OCI-LY7 (cell line): ENCODE results near the gene ISM1. TPM values are rescaled to one million over a fixed set of nuclear protein-coding genes. Genes with fewer than 3 reads are reported as not detected.

Experiments
- BruUV-seq: library from RNA; stranded (reverse); fragments of 400-500 nt; replicated peaks from 2 replicates; lab custom pipeline; 2021; lab: Mats Ljungman, UMichigan
- CTCF ChIA-PET: fragments of 300-600 bp; sonication (Branson Sonifier 250); formaldehyde crosslinking; loops from one replicate; lab custom pipeline; 2022; ENCODE audit warnings: antibody characterized with exemption; ENCODE audit not compliant: unreplicated experiment; lab: Charles Lee
- POLR2A ChIA-PET: fragments of 300-600 bp; sonication (Branson Sonifier 250); formaldehyde crosslinking; loops from one replicate; lab custom pipeline; 2022; ENCODE audit warnings: antibody characterized with exemption; lab: Charles Lee
- DNase-seq: peaks from one replicate; pipeline ENCODE4 v3.0.0-alpha.2; 2015; ENCODE audit warnings: low spot score
- H2AFZ ChIP-seq: fragments of 200-600 bp; sonication (generic), shearing (Covaris generic); 2 replicates; pipeline ENCODE4 v1.6.1; 2014; ENCODE audit warnings: mild to moderate bottlenecking, antibody characterized with exemption, low read length, moderate library complexity
- H3K27ac ChIP-seq: fragments of 200-600 bp; sonication (generic); 2 replicates; pipeline ENCODE4 v1.5.1; 2014; ENCODE audit warnings: mixed run types, low read depth, mild to moderate bottlenecking, moderate library complexity, low read length, inconsistent platforms; ENCODE audit not compliant: poor library complexity, severe bottlenecking
- H3K36me3 ChIP-seq: fragments of 200-600 bp; sonication (generic); 2 replicates; pipeline ENCODE4 v1.6.1; 2014; ENCODE audit warnings: mild to moderate bottlenecking, antibody characterized with exemption, low read length, moderate library complexity, mixed read lengths; ENCODE audit not compliant: insufficient read depth
- H3K4me1 ChIP-seq: fragments of 200-600 bp; sonication (generic); 2 replicates; pipeline ENCODE4 v1.5.1; 2014; ENCODE audit warnings: mild to moderate bottlenecking, low read length; ENCODE audit not compliant: insufficient read depth, poor library complexity, severe bottlenecking
- H3K4me2 ChIP-seq: fragments of 200-600 bp; sonication (generic); 2 replicates; pipeline ENCODE4 v1.6.1; 2014; ENCODE audit warnings: mild to moderate bottlenecking, low read length
- H3K4me3 ChIP-seq: fragments of 200-600 bp; sonication (generic); 2 replicates; pipeline ENCODE4 v1.5.1; 2014; ENCODE audit warnings: mild to moderate bottlenecking, low read depth, low read length; ENCODE audit not compliant: poor library complexity, severe bottlenecking
- H3K79me2 ChIP-seq: fragments of 200-600 bp; sonication (generic); 2 replicates; pipeline ENCODE4 v1.6.1; 2016; ENCODE audit warnings: low read depth, mild to moderate bottlenecking, low read length, moderate library complexity, mixed read lengths; ENCODE audit not compliant: insufficient read depth
- H3K9me2 ChIP-seq: fragments of 200-600 bp; sonication (generic); 2 replicates; pipeline ENCODE4 v1.6.1; 2016; ENCODE audit warnings: mild to moderate bottlenecking, low read length, mixed read lengths; ENCODE audit not compliant: insufficient read depth
- H3K9me3 ChIP-seq: fragments of 200-600 bp; sonication (generic); 2 replicates; pipeline ENCODE4 v1.6.1; 2014; ENCODE audit warnings: mild to moderate bottlenecking, mixed run types, low read length, mixed read lengths
- H4K20me1 ChIP-seq: fragments of 200-600 bp; sonication (generic); 2 replicates; pipeline ENCODE4 v1.6.1; 2014; ENCODE audit warnings: mild to moderate bottlenecking, antibody characterized with exemption, low read length, moderate library complexity, mixed read lengths; ENCODE audit not compliant: insufficient read depth
- EZH2phosphoT487 ChIP-seq: fragments of 200-600 bp; sonication (generic); IDR thresholded peaks from 2 replicates; pipeline ENCODE4 v1.6.1; 2018; ENCODE audit warnings: low read depth, borderline replicate concordance, mild to moderate bottlenecking, mixed run types, antibody characterized with exemption, low read length, moderate library complexity, mixed read lengths
- intact Hi-C: fragments of 100-400 bp; cut with micrococcal nuclease; formaldehyde crosslinking; loops from one replicate; pipeline ENCODE4 v1.10.0; 2022; ENCODE audit not compliant: unreplicated experiment
- total RNA-seq, 2 experiments: library from RNA; depleted of rRNA in 1 of 2; stranded (reverse); fragments of >200 nt in 1 of 2; shearing (Covaris generic) in 1 of 2; gene quantifications; 2 replicates each; pipeline ENCODE4 v1.2.3, GENCODE V29; 2014 to 2022
- TF ChIP-seq, protein P1 (sequence below): fragments of 200-600 bp; sonication (generic); conservative IDR thresholded peaks from 2 replicates; pipeline ENCODE4 v1.5.1; 2014; ENCODE audit warnings: mild to moderate bottlenecking, antibody characterized with exemption, low read length, moderate library complexity, mixed read lengths

The ISM1 gene
- total RNA-seq, 2 experiments from 2014 or later: not detected

- no TSS peak for BruUV-seq
- no peaks in the 10 kb centered on the region for H3K36me3 ChIP-seq
These were observed 49.1 kb downstream of the ISM1 start for GRCh38 chr20:13270211-13270610.

GRCh38 chr20:13271098-13271497 lies 50.0 kb downstream of the ISM1 start:
- no peaks in the 10 kb centered on the region for H3K9me3 ChIP-seq
- intact Hi-C loops: no loop called here
- ChIA-PET CTCF (no interaction called here), POLR2A (interaction anchor here (1.2 kb wide), 1 partner anchor 22 kb away, joined by 3 read pairs; no protein-coding TSS in a partner anchor)
- no peaks in the 10 kb centered on the region for H3K79me2 ChIP-seq
- no peaks in the 10 kb centered on the region for H3K9me2 ChIP-seq
- TF ChIP-seq EZH2phosphoT487: no peak
- TF ChIP-seq, protein P1, sequence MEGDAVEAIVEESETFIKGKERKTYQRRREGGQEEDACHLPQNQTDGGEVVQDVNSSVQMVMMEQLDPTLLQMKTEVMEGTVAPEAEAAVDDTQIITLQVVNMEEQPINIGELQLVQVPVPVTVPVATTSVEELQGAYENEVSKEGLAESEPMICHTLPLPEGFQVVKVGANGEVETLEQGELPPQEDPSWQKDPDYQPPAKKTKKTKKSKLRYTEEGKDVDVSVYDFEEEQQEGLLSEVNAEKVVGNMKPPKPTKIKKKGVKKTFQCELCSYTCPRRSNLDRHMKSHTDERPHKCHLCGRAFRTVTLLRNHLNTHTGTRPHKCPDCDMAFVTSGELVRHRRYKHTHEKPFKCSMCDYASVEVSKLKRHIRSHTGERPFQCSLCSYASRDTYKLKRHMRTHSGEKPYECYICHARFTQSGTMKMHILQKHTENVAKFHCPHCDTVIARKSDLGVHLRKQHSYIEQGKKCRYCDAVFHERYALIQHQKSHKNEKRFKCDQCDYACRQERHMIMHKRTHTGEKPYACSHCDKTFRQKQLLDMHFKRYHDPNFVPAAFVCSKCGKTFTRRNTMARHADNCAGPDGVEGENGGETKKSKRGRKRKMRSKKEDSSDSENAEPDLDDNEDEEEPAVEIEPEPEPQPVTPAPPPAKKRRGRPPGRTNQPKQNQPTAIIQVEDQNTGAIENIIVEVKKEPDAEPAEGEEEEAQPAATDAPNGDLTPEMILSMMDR: no peak
- no peak overlapping the region for H3K4me3 ChIP-seq
- H3K36me3 ChIP-seq: no peaks in the 10 kb centered on the region
- no peaks in the 10 kb centered on the region for H4K20me1 ChIP-seq
- no peak overlapping the region for H3K27ac ChIP-seq
- no TSS peak for BruUV-seq
- no peak overlapping the region for H3K4me2 ChIP-seq
- H3K4me1 ChIP-seq: no peaks in the 10 kb centered on the region
- DNase-seq: no peak
- H2AFZ ChIP-seq: no peak overlapping the region

More at GRCh38 chr20:13270211-13270610, 49.1 kb downstream of the ISM1 start:
- Histone ChIP-seq H3K4me2 (no peak overlapping the region), H3K27ac (no peak overlapping the region), H4K20me1 (no peaks in the 10 kb centered on the region), H3K79me2 (no peaks in the 10 kb centered on the region), H2AFZ (no peak overlapping the region), H3K4me3 (no peak overlapping the region), H3K9me3 (no peaks in the 10 kb centered on the region), H3K9me2 (no peaks in the 10 kb centered on the region), H3K4me1 (no peaks in the 10 kb centered on the region)
- ChIA-PET POLR2A (no interaction called here), CTCF (no interaction called here)
- TF ChIP-seq EZH2phosphoT487: no peak
- TF ChIP-seq, protein P1: no peak
- intact Hi-C loops: no loop called here
- DNase-seq: no peak
